Measurements from ENCODE around the gene SLC30A2. TPM values are rescaled to one million over a fixed set of nuclear protein-coding genes. Genes with fewer than 3 reads are reported as not detected.
"Not testable (repeated sequence)": the region's sequence is repeated elsewhere in the genome, so short reads cannot be mapped to it uniquely, and the experiment has no call there.

The SLC30A2 gene, protein sequence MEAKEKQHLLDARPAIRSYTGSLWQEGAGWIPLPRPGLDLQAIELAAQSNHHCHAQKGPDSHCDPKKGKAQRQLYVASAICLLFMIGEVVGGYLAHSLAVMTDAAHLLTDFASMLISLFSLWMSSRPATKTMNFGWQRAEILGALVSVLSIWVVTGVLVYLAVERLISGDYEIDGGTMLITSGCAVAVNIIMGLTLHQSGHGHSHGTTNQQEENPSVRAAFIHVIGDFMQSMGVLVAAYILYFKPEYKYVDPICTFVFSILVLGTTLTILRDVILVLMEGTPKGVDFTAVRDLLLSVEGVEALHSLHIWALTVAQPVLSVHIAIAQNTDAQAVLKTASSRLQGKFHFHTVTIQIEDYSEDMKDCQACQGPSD
- total RNA-seq = not detected

DNA sequence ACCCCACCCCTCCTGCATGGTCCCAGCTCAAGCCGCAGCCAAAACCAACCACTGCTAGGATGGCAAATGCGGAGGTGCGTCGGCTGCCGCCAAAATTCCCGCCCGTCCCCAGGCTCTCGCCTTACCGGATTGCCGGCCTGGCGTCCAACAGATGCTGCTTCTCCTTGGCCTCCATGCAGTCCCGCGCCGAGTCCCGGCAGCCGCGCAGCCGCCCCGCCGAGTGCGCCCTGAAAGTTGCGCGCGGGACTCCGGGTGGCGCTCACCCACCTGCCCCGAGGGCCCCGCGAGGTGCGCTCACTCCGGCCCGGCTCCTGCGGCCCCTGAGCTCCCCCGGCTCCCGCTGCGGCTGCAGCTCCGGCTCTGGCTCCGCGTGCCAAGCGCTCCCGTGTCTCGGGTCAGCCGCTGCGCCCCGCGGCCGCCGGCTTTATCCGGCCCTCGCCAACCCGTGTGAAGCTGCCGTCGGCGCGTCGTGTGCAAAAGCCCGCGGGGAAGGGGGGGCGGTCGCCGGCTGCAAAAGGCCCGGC lies at the start of gene SLC30A2:
TSS of gene SLC30A2 (minus strand) at position 397 of the 524 bp plus-strand sequence. CDS start at position 175, 222 bp downstream.
- FAIRE-seq (no peak), DNase-seq (ENCODE audit: low spot score in 2 of 2) (no peak)

DNA sequence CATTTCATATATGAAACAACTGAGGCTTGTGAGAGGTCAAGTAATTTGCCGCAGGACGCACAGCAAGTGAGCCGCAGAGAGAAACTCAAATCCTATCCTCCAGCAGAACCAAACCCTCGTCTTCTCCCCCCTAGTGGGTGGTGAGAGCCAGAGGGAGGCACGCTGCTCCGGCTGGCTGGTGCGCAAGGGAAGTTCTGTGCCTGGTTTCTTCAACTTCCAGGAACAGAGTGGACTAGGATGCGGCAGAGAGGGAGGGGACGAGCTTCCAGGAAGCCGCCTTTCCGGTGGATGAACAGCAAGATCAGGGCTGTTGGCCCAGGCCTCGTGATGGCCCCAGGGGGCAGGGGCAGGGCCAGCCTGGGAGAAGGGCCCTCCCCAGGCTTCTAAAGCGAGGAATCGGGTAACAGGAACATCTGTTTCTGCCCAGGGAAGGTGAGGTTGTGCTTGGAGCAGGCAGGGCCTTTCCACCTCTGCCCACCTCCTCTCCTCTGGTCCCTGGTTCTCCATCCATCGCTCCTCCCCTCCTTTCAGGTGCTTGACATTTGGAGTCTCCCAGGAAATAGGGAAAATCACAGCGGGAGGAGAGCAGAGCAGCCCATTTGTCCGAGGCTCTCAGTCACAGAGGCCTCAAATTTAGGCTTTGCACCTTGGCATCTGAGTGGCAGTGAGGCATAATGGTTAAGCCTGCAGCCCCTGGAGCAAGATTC lies 48.9 kb upstream of the SLC30A2 start:
- DNase-seq (ENCODE audit: low spot score in 2 of 2) (no peak), FAIRE-seq (no peak)

DNA sequence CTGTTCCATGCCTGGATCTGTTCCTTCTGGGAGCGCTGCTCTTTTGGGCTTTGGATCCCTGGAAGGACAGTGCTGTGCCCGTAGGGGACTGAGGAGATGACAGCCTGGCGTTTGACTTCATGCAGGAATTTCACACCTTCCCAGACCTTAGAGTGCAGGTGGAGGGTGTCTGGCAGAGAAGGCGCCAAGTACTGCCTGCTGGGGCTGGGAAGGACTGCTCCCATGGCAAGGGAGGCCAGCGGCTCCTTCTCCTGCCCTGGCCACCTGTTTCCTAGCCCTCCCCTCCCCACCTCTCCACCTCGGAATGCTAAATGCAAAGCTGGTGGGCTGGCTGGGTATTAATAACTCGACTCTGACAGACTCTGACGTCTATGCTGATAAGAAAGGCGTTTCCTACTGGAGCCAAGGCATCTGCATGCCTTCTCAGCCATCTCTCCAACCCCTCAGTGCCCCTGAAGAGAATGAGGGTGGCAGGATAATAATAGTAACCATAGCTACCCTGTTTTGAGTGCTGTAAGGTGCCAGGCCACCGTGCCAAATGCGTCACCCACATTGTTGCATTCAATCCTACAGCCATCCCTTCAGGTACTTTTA lies 48.3 kb upstream of the SLC30A2 start:
- FAIRE-seq = no peak
- DNase-seq (ENCODE audit: low spot score in 2 of 2) = no peak

DNA sequence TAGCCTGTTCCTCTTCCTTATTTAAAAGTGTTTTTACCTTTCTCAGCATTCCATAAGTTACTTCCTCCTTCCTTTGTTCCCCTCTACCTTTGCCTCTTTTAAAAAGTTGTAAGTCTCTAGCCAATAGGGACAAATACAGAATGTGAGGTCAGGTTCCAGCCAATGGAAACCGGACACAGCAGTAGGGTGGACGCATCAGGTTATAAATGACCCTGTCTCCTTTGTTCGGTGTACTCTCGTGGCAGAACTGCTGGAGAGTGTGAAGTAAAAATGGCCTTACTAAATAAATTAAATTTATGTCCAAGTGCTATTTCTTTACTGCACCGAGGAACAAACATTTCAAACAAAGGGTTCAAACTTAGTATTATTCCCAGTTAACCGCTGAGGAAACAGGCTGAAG lies 47.7 kb upstream of the SLC30A2 start:
- not testable (repeated sequence) for FAIRE-seq; DNase-seq (ENCODE audit: low spot score in 2 of 2)

DNA sequence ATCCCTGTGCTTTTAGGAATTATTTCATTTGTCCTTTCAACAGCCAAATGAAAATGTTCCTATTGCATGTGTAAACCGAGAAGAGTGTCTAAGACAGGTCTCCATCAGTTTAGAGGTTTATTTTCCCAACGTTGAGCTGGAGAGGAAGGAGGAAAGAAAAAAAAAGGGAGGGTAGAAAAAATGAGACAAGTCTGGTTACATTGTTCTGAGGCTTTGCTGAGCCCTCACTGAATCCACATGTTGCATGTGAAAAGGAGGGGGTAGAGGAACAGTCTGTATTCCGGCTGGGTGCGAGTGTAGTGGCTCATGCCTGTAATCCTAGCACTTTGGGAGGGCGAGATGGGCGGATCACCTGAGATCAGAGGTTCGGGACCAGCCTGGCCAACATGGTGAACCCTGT lies 46.5 kb upstream of the SLC30A2 start:
- FAIRE-seq (no peak), DNase-seq (ENCODE audit: low spot score in 2 of 2) (no peak)

DNA sequence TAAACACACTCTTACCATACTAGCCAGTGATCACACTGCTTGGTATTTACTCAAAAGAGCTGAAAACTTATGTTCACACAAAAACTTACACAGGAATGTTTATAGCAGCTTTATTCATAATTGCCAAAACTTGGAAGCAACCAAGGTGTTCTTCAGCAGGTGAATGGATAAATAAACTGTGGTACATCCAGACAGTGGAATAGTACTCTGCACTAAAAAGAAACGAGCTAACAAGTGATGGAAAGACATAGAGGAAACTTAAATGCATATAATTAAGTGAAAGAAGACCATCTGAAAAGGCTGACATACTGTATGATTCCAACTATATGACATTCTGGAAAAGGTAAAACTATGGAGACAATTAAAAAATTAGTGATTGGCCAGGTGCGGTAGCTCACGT lies 45.0 kb upstream of the SLC30A2 start:
- FAIRE-seq = no peak
- no peak for DNase-seq (ENCODE audit: low spot score in 2 of 2)

DNA sequence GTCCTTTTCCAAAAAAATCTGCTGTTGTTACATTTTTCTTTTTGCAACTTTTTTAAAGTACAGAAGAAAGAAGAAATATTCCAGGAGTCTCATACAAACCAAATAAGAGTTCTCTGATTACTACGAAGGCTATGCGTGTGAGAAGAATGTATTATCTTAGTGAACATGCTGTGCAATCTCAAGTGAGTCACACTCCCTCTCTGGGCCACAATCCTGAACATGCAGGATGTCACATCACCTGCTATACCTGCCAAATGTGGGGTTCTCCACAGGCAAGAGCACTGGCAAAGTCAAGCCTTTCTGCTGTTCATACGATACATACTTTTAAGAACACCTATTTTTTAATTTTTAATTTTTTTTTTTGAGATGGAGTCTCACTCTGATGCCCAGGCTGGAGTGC lies 43.2 kb upstream of the SLC30A2 start:
- no peak for DNase-seq (ENCODE audit: low spot score in 2 of 2)
- no peak for FAIRE-seq

DNA sequence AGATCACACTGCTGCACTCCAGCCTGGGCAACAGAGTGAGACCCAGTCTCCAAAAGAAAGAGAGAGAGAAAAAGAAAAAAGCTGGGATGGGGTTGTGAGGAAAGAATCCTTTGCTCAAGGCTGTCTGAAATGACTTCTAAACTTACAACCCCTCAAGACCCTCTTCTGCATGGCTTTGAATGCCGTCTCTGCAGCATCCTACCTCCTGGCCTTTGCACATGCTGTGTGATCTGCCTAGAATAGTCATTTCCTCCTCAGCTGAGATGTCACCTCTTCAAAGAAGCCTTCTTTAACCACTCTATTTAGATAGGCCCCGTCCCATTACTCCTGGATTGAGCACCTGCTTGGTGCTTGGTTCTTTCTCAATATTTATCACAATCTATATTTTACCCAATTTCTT lies 38.9 kb upstream of the SLC30A2 start:
- FAIRE-seq (no peak), DNase-seq (ENCODE audit: low spot score in 2 of 2) (no peak)

DNA sequence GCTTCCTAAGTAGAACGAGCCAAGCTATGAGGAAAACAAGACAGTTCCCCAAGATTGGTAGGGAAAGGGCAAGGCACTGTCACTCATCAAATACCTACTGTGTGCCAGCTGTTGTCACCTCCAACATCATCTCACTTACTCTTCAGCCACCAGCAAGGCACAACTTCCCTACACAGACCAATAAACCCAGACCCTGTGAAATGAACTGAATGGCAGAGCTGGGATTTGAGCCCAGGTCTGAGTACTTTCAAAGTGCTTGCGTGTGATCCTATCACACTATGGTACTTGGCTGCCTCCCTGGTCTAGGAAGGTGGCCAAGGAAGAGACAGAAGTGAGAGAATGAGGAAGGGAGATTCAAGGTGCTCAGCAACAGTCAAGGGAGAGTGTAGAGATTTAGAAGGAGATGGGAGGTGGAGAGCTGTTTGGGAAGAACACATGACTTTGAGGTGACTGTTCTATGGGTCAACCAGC lies 38.2 kb upstream of the SLC30A2 start:
- FAIRE-seq (no peak), DNase-seq (ENCODE audit: low spot score in 2 of 2) (no peak)

DNA sequence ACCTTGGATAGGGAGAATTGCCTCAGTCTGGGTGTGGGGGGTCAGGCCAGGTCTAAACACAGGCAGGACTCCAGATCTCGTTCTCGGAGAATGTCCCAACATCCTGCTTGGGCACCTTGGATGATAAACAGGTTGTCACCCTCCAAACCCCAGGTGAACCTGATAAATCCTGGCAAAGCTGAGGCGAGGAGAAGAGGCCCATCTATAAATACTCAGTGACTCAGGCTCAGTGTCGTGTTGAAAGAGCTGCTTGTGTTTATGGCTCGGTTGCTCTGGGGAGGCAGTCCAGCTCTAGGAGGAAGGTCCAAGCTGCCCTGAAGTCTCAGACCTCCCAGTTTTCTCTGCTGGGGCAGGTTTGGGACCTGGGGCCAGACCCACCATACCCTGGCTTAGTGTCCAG lies 37.3 kb upstream of the SLC30A2 start:
- DNase-seq (ENCODE audit: low spot score in 2 of 2) = no peak
- FAIRE-seq = no peak

DNA sequence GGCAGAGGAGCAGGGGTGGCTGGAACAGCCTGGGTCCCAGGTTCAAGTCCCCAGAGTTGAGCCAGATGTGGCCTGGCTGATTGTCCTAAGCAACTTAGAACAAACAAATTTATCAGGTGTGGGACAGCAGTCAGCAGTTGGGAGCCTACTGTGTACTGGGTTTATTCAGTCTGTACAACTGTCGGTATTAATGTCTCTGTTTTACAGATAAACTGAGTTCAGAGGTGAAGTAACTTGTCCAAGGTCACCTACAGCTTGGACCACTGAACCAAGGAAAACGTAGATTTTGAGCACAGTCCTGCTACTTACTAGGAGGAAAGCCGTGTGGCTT lies 36.1 kb upstream of the SLC30A2 start:
- FAIRE-seq = no peak
- no peak for DNase-seq (ENCODE audit: low spot score in 2 of 2)

DNA sequence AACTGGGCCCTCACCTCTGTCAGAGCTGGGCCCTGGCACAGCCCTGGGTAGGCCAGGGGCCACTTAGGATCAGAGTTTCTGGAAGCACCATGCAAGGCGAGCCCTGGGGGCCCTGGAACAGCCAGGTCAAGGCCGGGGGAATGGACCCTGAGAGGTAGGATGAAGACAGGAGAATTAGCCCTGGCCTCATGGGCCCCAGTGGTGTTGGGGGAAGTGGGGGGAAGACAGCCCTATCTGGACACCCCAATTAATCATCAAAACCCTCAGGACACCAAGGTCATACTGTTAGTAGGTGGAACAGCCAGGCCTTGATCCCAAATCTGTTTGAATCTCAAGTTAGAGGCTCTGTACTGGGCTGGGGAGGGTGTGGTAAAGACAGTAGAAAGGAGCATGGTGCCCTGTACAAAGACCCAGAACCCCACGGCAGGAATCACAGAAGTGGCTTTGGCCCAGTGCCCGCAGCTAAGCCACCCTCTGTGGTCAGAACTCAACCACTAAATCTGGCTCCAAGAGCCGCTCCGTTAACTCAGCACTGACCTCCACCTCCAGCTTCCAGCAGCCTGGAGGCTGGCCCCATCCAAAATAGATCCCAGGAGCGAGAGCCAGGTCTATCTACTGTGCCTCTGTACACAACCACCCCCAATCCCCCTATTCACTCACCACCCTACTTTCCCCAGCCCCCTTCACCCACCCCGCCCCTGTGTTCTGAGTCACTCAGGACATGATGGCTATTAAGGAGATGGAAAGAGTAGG lies 35.5 kb upstream of the SLC30A2 start:
- DNase-seq (ENCODE audit: low spot score in 2 of 2) (no peak), FAIRE-seq (no peak)

DNA sequence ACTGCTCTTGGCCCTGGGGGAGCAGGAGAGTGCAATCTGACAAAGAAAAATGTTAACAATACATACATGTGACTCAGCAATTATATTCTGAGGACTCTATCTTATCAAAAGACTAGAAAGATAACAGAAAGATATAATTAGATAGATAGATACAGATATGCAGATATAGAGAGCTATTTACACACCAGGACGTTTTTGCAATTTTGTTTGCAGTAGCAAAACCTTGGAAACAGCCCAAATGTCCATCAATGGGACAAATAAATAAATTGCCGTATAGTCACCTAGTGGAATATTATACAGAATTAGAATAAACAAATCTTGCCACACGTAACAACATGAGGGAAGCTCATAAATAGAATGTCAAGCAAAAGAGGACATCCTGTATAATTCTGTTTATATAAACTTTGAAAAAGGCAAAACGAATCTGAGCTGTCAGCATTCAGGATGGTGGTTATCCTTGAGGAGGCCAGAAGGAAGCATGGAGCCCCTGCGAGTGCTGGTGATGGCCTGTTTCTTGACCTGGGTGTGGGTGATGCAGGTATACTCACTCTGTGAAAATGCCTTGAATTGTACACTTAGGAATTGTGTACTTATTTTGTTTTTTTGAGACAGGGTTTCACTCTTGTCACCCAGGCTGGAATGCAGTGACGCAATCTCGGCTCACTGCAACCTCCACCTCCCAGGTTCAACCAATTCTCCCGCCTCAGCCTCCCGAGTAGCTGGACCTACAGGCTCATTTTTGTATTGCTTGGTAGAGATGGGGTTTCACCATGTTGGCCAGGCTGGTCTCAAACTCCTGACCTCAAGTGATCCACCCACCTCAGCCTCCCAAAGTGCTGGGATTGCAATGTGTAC lies 34.3 kb upstream of the SLC30A2 start:
- DNase-seq (ENCODE audit: low spot score in 2 of 2) = no peak

DNA sequence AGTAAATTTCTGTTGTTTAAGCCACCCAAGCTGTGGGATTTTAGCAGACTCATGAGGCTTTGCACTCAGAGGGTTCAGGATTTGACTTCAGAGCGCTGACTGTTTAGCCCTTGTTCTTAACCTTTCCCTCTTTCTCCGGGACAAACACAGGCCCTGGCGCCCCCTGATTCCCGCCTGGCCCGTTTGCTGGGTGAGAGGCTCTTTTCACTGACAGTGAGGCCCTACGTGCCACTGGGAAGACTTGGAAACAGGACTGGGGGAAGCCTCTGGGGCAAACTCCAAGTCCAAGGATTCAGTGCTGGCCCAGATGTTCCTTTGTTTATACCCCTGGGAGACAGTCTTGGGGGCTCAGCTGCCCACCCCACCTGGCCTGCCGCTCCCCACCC lies 33.3 kb upstream of the SLC30A2 start:
- DNase-seq (ENCODE audit: low spot score in 2 of 2) = no peak
- FAIRE-seq = no peak

More for the DNA sequence above, 34.3 kb upstream of the SLC30A2 start:
- FAIRE-seq = no peak

DNA sequence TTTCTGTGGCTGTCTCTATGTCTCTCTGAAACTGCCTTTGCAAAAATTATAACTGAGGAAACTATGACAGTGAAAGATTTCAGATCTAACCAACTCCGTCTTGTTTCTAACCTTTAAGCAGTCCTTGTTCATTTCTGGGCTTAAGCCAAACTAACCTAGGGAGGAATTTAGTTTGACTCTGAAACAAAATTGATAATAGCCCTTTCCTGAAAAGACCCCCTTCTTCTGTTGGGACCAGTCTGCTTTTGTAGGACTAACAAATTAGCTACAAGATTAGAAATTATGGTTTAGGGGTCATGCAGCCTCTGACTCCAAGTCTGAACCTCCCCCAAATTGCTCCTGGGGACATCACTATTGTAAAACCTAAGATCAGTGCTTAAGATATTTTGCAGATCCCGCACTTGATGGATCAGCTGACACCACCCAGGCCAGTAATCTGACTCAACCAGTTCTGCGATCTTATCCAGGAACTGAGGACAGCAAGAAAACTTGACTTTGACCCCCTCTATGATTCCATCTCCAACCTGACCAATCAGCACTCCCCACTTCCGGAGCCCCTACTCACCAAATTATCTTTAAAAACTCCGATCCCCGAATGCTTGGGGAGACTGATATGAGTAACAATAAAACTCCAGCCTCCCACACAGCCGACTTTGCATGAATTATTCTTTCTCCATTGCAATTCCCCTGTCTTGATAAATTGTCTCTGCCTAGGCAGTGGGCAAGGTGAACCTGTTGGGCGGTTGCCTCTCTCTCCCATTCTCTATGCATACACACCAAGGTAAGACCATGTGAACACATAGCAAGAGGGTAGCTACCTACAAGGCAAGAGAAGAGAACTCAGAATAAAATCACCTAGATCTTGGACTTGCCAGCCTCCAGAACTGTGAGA lies 32.6 kb upstream of the SLC30A2 start:
- DNase-seq (ENCODE audit: low spot score in 2 of 2) = no peak
- no peak for FAIRE-seq

DNA sequence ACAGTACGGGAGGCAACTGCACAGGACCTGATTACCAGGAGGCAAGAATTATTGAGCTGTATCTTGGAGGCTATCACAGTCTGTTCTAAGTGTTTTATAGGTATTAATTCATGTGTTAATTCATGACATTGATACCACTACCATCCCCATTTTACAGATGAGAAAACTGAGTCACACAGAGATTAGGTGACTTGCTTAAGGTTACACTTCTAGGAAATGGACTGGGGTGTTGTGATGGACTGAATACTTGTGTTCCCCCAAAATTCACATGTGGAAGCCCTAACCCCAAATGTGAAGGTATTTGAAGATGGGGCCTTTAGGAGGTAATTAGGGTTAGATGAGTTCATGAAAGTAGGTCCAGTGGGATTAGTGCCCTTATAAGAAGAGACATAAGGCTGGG lies 31.6 kb upstream of the SLC30A2 start:
- FAIRE-seq = no peak
- no peak for DNase-seq (ENCODE audit: low spot score in 2 of 2)

DNA sequence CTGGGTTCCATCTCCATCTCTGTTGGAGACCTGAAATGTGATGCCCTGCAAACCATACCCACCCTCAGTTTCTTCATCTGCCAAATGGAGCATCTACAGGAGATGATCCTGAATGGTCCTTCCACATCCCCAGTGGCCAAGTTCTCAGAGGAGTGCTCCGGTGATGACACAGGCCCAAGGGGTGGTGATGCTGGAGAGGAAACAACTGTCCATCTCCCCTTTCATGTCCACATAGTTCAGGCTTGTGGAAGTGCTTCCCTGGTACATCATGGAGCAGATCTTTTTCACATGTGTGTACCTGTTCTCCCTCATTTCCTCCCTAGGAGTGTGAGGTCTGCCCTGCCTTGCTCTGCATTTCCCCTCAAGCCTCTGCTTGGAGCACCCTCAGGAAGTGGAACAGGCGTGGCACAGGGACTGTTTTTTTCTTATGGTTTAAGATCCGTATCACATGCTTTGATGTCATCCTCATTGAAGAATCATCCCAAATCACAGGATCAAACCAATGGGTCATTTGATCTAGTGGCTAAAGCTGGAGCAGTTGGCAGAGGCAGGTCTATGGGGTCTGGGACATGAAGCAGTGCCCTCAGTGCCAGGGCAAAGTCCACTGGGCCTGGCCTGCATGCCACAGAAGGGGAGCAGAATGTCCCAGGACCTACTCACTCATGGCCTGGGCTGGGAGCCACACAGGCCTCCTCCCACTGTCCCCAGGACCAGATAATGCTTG lies 29.7 kb upstream of the SLC30A2 start:
- DNase-seq (ENCODE audit: low spot score in 2 of 2) = no peak
- no peak for FAIRE-seq

DNA sequence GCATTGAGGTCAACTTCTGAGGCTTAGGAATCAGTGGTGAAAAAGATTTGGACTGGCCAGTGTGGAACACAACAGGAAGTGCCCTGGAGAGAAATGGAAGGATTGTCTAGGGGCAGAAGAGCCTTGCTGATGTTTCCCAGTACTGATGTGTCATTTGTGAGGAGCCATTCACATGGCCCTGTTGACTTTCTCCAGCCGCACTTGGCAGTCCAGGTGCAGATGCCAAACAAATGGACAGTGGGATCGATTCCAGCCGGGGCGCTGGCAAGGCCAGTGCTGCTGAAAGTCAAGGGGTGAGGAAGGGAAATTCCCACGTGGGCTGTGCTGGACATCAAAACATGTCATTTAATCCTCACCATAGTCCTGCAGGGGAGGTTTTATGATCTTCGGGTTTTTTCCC lies 26.4 kb upstream of the SLC30A2 start:
- DNase-seq (ENCODE audit: low spot score in 2 of 2) (no peak), FAIRE-seq (no peak)

Measured in frontal cortex (tissue), 4 donors.